Stimulated activated CD8-positive, alpha-beta memory T cell treated with anti-CD3 and anti-CD28 coated beads, Interleukin-12 subunit alpha, Interleukin-12 subunit beta, amount 100 ng/mL, for 24 hours (primary cell): ENCODE data around the gene GJB2.

Source experiments
- DNase-seq: peaks from one replicate; pipeline ENCODE4 v3.0.0-alpha.2; 2020; ENCODE audit errors: extremely low read depth

Gene GJB2

DNA sequence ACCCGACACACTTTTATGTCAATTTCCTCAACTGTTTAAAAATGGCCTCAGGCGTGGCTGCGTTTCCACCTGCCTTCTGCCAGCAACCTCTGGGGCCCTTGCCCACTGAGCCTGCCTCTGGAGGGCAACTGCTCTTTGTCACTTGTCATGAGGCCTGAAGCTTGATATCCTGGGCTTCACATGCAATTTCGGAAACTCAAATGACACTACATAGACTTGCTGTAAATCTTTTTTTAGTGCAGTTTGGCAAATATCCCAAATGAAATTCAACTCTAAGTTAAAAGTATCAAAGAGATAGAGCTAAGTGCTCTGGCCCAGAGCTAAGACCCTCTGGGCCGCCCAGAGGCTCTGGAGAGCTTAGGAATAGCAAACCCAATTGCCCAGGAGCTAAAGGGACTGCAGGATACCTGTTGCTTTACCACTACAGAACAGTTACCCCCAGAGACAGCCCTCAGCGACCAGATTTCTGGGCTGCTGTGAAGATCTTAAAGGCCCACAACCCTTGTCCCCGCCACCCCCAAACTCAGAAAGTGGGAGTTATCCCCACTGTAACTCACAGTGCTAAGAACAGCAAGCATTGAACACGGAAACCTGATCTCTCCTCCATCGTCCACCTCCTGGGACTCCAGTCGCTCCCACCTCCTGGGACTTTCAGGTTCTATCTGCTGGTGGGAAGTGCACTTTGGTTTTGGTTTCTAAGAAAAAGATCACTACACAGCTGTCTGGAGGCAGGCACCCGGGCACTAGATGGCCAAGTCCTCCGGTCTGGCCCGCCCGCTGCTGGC, 51.3 kb downstream of the GJB2 start:
- DNase-seq, result no peak

DNA sequence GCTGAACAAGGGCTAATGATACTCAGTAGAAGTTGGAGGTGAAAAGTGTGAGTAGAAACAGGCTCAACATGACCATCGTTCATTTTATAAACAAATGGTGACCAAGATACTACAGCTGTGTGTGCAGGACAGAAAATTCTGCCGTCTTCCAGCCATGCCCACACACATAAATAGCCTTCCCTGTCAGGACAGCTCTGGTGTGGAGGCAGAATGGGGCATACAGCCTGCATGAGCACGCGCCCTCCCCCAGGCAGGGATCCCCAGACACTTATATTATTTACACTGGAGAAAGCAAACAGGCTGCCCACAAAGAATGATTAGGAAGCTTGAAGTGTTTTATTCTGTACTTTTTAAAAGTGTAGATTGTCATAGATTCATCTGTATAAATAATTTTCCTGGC, 52.3 kb downstream of the GJB2 start:
- DNase-seq, result no peak

DNA sequence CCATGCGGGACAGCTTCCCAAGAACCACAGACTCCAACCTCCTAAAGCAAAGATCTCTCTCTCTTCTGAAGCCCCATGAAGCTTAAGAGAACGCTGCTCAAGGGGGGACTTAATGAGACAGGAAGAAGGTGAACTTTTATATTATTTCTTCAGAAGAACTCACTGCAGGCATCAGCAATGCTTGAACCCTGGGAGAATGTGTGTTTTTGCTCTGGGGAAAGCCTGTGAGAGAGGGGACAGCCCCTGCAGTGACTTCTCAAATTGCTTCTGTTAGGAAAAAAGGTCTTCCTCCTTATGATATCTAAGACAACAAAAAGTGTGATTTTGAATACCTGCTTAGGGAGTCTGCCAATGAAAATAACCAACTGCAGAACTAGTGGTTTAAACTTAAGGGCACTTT, 54.9 kb downstream of the GJB2 start:
- no peak for DNase-seq
